Embryonic facial prominence (tissue), 1 donor: ENCODE measurements around the gene C9orf85.
"Not testable (repeated sequence)": the region's sequence is repeated elsewhere in the genome, so short reads cannot be mapped to it uniquely, and the experiment has no call there.

ENCODE experiments used
- DNase-seq: peaks from one replicate; pipeline ENCODE4 v3.0.0-alpha.2; 2016; ENCODE audit errors: extremely low spot score

Gene C9orf85

DNA sequence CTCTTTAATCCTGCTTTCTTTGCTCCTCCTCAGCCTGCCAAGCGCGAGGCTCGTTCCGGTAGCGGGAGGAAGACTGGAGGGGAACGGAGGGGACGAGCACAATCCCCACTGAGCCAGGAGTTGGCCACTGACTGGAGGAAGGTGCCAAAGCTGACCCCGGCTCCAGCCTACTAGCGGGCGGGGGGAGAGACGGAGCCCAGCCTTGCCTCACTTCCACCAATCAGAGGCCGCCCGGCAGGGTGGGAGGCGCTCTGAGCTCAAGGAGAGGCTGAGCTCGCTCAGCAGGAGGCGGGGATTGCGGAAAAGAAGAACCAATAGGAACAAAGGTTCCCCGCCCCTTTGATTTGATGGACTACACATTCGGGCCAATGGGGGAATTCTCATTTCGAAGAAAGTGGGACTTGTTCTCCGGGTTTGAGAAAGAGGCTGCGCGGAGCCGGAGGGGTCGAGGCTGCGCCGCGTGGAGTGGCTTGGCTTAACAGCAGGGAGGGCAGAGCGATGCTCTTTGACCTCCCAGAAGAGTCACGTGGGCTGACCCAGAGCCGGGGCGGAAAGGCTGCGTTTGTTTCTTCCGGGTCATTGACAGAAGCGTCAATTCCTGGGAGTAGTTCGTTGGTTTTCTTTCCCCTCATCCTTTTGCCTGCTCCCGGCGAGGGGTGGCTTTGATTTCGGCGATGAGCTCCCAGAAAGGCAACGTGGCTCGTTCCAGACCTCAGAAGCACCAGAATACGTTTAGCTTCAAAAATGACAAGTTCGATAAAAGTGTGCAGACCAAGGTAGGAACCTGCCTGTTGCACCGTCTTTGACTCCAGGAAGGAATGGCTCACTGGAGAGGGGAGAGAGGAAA lies at the start of gene C9orf85, which contains the start of gene ABHD17B:
C9orf85 (plus strand) TSS at position 579 of the 847 bp plus-strand sequence; CDS start at position 675, 96 bp downstream.
ABHD17B (minus strand) TSS at position 133 of the 847 bp plus-strand sequence. CDS start 36,113 bp downstream, outside the sequence.
- peak; percentile 96 for DNase-seq

GRCh38 chr9:71863631-71864030 lies 47.8 kb upstream of the C9orf85 start:
- DNase-seq = no peak

GRCh38 chr9:71875345-71875744 lies 36.1 kb upstream of the C9orf85 start:
- DNase-seq = no peak

- DNase-seq = no peak
These were observed 35.3 kb upstream of the C9orf85 start for GRCh38 chr9:71876106-71876505.

GRCh38 chr9:71876829-71877228 lies 34.6 kb upstream of the C9orf85 start:
- no peak for DNase-seq

- DNase-seq = no peak
These were observed 32.8 kb upstream of the C9orf85 start for GRCh38 chr9:71878327-71879274.

- no peak for DNase-seq
These were observed 31.7 kb upstream of the C9orf85 start for GRCh38 chr9:71879644-71880174.

GRCh38 chr9:71884005-71884404 lies 27.4 kb upstream of the C9orf85 start:
- DNase-seq = no peak

- DNase-seq = no peak
These were observed 26.0 kb upstream of the C9orf85 start for GRCh38 chr9:71885467-71885866.

DNA sequence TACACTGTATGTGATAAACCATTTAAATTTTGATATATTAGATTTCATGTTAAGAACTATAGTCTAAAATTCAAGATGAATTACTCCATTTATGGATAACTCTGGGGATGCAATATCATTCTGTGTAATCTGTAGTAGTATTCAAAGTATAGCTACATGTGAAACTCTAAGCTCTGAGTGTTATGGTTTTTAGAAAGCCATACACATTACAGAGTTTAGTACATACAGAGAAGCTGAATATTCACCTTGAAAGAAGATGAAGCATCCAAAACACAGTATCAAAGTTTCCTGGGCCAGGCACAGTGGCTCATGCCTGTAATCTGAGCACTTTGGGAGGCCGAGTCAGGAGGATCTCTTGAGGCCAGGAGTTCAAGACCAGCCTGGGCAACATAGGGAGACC lies 25.4 kb upstream of the C9orf85 start:
- no peak for DNase-seq

GRCh38 chr9:71886541-71886940 lies 24.9 kb upstream of the C9orf85 start:
- no peak for DNase-seq

- no peak for DNase-seq
These were observed 24.1 kb upstream of the C9orf85 start for GRCh38 chr9:71887362-71887761.

- DNase-seq = no peak
These were observed 21.3 kb upstream of the C9orf85 start for GRCh38 chr9:71890042-71890679.

- no peak for DNase-seq
These were observed 19.8 kb upstream of the C9orf85 start for GRCh38 chr9:71891557-71892189.

DNA sequence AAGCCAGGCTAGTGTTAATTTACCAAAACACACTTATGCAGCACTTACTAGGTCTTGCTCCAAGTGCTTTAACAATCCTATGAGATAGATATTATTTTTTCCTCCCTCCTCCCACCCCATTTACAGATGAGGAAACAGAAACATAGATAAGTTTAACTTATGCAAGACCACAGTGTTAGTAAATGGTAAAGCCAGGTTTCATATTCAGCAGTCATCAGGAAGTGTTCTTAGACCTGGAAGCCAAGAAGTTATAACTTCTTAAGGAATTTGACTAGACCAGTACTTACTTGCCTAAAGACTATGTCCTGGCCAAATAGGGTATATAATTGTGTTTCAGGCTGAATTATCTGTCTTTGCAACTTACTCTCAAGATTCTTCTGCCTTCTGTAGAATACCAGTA lies 16.3 kb upstream of the C9orf85 start:
- DNase-seq = no peak

DNA sequence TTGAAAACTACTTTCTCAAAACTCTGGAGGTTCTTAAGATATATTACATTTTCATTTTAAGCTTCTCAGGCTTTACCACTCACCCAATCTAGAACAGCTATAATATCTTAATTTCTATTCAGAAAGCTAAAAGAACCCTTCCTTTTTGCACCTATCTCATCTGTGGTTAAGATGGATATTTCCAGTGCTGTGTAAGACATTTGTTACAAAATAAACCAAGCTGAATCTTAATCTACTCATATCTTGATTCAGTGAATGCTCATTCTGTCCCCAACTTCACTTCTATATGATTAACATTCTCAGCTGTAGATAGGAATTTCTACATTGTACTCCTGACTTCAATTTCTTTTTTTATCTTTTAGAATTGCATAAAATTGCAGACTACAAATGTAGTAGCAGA lies 15.5 kb upstream of the C9orf85 start:
- DNase-seq = no peak

DNA sequence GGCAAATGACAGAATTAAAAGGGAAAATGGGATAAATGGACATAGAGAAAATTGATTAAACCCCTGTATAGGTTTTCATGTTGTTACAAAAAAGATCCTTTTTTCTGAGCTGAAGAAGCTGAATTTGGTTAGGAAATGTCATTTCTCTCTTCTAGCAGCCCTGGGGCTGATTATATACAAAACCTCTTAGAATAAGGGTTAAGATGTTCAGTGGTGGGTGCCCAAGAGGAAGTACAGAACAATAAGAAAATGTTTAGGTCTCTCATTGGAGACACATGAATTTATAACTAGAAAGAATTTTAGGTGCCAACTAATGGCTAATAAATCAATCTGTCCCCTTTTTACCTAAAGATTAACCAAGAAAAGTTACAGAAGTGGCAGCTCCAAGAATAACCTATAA lies 14.7 kb upstream of the C9orf85 start:
- no peak for DNase-seq

GRCh38 chr9:71897577-71897976 lies 13.9 kb upstream of the C9orf85 start:
- no peak for DNase-seq

DNA sequence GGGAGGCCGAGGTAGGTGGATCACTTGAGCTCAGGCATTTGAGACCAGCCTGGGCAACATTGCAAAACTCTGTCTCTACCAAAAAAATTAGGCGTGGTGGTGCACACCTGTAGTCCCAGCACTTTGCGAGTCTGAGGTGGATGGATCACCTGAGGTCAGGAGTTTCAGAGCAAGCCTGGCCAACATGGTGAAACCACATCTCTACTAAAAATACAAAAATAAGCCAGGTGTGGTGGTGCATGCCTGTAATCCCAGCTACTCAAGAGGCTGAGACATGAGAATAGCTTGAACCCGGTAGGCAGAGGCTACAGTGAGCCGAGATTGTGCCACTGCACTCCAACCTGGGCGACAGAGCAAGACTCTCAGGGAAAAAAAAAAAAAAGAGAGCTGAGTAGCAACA lies 12.7 kb upstream of the C9orf85 start:
- not testable (repeated sequence) for DNase-seq

GRCh38 chr9:71901695-71902597 lies 9.5 kb upstream of the C9orf85 start:
- DNase-seq = no peak
